Upper lobe of left lung (tissue), 4 donors: ENCODE measurements around the gene RAB33B.

Experiments
- POLR2A ChIP-seq, 4 donors: fragments of 450-650 bp; IDR thresholded peaks; one replicate each; pipeline ENCODE4 v1.5.1; 2016 to 2017; ENCODE audit warnings: antibody characterized with exemption in 4 of 4, mild to moderate bottlenecking in 2 of 4
- POLR2AphosphoS5 ChIP-seq, 2 donors: sonication (generic); formaldehyde crosslinking; IDR thresholded peaks; one replicate each; pipeline ENCODE4 v1.5.1; 2017; ENCODE audit warnings: antibody characterized with exemption in 2 of 2
- TF ChIP-seq, protein P1 (sequence below), 6 experiments: fragments of 450-650 bp in 4 of 6; fragments of 200-600 bp in 2 of 6; sonication (generic) in 2 of 6; IDR thresholded peaks; one replicate each; pipeline ENCODE4 v1.5.1; 2016 to 2019; ENCODE audit warnings: antibody characterized with exemption in 6 of 6

DNA sequence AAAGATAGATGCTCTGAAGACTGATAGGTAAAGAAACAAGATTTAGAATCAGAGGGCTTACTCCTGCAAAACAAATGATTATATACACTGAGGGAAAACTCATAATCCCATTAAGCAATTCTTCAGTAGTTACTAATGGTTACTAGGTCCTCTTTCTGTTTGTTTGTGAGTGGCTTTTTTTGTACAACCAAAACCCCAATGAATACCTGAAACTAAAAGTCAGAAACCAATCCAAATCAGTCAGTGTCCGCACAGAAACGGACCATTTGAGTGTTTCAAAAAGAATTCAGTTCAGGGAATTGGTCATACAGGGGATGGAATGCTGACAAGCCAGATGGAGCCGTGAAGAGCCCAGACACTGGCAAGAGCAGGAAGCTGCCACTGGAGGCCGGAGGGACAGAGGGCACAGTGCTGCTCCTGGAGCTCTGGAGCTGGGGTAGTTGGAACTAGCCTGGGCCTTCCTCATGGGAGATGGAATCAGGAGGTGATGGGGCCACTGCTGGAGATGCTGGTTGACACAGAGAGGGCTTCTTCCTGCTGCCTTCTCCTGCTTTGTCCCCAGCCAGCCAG is 70.2 kb downstream of the RAB33B start:
- no peak for TF ChIP-seq POLR2A (IDR thresholded peaks at IDR 0.05)
- TF ChIP-seq, protein P1, sequence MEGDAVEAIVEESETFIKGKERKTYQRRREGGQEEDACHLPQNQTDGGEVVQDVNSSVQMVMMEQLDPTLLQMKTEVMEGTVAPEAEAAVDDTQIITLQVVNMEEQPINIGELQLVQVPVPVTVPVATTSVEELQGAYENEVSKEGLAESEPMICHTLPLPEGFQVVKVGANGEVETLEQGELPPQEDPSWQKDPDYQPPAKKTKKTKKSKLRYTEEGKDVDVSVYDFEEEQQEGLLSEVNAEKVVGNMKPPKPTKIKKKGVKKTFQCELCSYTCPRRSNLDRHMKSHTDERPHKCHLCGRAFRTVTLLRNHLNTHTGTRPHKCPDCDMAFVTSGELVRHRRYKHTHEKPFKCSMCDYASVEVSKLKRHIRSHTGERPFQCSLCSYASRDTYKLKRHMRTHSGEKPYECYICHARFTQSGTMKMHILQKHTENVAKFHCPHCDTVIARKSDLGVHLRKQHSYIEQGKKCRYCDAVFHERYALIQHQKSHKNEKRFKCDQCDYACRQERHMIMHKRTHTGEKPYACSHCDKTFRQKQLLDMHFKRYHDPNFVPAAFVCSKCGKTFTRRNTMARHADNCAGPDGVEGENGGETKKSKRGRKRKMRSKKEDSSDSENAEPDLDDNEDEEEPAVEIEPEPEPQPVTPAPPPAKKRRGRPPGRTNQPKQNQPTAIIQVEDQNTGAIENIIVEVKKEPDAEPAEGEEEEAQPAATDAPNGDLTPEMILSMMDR (IDR thresholded peaks at IDR 0.05): no peak
- no peak for TF ChIP-seq POLR2AphosphoS5 (IDR thresholded peaks at IDR 0.05)
